KOPT-K1 (cell line): ENCODE data around the gene LHFPL3.
"Not testable (repeated sequence)": the region's sequence is repeated elsewhere in the genome, so short reads cannot be mapped to it uniquely, and the experiment has no call there.

Experiments used
- H3K27ac ChIP-seq: fragments of 200-600 bp; sonication (generic); 2 replicates; pipeline ENCODE4 v1.5.1; 2016; ENCODE audit warnings: antibody characterized with exemption, mild to moderate bottlenecking, low read depth, low read length; ENCODE audit not compliant: poor library complexity, severe bottlenecking
- H3K36me3 ChIP-seq: fragments of 200-600 bp; sonication (generic); 2 replicates; pipeline ENCODE4 v1.5.1; 2017; ENCODE audit warnings: antibody characterized with exemption, mild to moderate bottlenecking, low read length, moderate library complexity; ENCODE audit not compliant: insufficient read depth
- H3K9me3 ChIP-seq: fragments of 200-600 bp; sonication (generic); 2 replicates; pipeline ENCODE4 v1.5.1; 2017; ENCODE audit warnings: antibody characterized with exemption, low read length, mild to moderate bottlenecking; ENCODE audit not compliant: insufficient read depth, poor library complexity, severe bottlenecking

LHFPL3 gene

DNA sequence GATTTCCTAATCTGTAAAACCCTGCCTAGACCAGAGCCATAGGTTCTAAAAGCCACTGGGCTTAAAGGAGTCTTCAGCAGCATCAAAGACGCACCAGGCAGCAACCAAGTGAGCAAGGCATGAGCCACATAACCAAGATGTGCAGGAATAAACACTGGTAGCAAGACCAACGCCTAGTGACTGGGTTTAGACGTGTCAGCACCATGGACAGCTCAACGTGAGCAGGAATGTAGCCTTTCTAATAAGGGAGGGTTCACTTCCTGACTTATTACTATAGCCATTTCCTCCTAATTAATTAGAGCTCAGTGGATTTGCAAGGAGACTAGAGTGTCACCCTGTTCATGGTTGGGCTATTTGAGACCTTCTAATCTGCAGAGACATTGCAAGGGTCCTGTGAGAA lies 223.7 kb downstream of the LHFPL3 start:
- H3K9me3 ChIP-seq = no peaks in the 10 kb centered on the region
- H3K36me3 ChIP-seq = no peaks in the 10 kb centered on the region
- no peak overlapping the region for H3K27ac ChIP-seq

- Histone ChIP-seq H3K9me3 (no peaks in the 10 kb centered on the region), H3K36me3 (no peaks in the 10 kb centered on the region), H3K27ac (no peak overlapping the region)
Measured at GRCh38 chr7:104553074-104553473, 224.7 kb downstream of the LHFPL3 start.

DNA sequence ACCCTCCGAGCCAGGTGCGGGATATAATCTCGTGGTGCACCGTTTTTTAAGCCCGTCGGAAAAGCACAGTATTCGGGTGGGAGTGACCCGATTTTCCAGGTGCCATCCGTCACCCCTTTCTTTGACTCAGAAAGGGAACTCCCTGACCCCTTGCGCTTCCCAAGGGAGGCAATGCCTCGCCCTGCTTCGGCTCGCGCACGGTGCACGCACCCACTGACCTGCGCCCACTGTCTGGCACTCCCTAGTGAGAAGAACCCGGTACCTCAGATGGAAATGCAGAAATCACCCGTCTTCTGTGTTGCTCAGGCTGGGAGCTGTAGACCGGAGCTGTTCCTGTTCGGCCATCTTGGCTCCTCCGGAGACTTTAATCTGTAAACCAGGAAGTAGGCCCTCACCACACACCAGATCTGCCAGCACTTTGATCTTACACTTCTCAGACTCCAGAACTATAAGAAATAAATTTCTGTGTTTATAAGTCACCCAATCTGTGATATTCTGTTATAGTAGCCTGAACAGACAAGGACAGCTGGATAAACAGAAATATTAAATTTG lies 235.0 kb downstream of the LHFPL3 start:
- H3K36me3 ChIP-seq, H3K9me3 ChIP-seq, H3K27ac ChIP-seq: not testable (repeated sequence)

- Histone ChIP-seq H3K27ac (no peak overlapping the region), H3K9me3 (no peaks in the 10 kb centered on the region), H3K36me3 (no peaks in the 10 kb centered on the region)
Measured at GRCh38 chr7:104569751-104570150, 241.3 kb downstream of the LHFPL3 start.

GRCh38 chr7:104572554-104572953 lies 244.2 kb downstream of the LHFPL3 start:
- Histone ChIP-seq H3K36me3 (no peaks in the 10 kb centered on the region), H3K27ac (no peak overlapping the region), H3K9me3 (no peaks in the 10 kb centered on the region)

DNA sequence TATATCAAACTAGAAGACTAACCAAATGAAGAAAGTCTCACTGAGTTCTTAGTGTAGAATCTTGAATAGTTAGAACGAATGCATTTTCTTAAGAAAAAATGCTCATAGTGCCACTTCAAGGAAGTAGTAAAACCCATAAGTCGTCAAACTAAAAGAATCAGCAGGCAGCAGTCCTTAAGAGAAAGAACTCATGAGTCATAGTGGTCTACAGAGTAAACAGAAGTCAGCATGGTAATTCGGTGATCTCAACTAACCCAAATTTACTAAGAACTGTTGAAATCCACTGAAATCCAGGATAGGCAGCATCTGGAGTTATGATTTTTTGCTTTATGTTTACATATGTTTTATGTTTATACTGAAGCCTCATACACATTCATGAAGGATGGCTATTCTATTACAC lies 256.2 kb downstream of the LHFPL3 start:
- Histone ChIP-seq H3K9me3 (no peaks in the 10 kb centered on the region), H3K27ac (no peak overlapping the region), H3K36me3 (no peaks in the 10 kb centered on the region)

- H3K9me3 ChIP-seq, H3K27ac ChIP-seq, H3K36me3 ChIP-seq: not testable (repeated sequence)
Measured at GRCh38 chr7:104595591-104595990, 267.2 kb downstream of the LHFPL3 start.

DNA sequence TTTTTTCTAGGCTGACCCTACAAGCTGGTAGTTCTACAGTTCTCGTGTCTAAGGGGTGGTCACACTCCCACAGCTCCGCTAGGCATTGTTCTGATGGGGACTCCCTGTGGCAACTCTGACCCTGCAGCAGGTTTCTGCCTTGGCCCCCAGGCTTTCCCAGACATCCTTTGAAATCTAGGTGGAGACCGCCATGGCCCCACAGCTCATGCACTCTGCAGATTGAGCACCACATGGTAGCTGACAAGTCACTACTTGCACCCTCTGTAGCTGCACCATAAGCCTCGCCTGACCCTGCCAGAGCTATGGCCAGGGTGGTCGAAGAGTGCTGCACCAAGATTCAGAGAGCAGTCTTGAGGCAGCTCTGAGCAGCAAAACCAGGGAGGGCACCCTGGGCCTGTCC lies 275.6 kb downstream of the LHFPL3 start:
- no peak overlapping the region for H3K27ac ChIP-seq
- peaks cover 4% of the 10 kb centered on the region for H3K9me3 ChIP-seq
- H3K36me3 ChIP-seq = no peaks in the 10 kb centered on the region

DNA sequence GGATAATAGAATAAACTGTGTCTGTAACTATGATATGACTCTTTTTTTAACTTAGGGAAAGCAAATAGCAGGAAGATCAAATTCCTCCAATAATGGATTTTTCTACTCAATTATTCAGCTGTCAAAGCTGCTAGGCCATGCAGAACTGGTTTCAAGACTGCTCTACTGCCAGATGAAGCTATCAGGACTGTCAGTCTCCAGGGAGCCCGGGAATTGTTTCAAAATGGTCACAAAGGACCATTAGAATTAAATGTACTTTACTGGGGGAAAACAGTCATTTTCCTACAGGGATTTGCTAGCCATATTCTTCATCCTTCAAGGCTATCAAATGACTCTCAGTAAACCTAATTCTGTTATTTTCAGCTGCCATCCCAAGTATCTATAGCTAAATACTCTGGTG lies 276.3 kb downstream of the LHFPL3 start:
- no peaks in the 10 kb centered on the region for H3K36me3 ChIP-seq
- peaks cover 4% of the 10 kb centered on the region for H3K9me3 ChIP-seq
- H3K27ac ChIP-seq = no peak overlapping the region

DNA sequence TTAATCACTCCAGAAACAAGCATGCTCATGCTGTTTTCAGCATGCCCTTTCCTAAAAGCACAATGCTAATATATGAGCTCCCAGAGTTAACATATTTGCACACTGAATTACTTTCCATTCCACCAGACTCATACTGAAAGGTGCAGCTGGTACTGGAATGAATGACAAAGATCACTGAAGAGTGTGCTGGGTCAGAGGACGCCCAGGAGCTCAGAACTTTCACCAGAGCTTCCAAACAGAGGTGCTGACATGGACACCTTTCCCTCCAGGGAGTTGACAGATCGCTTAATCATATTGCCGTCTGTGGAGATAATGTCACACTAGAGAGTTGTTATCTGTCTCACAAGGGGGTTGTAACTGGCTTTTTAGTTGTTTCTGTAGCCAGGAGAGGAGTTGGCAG lies 292.9 kb downstream of the LHFPL3 start:
- Histone ChIP-seq H3K36me3 (no peaks in the 10 kb centered on the region), H3K9me3 (no peaks in the 10 kb centered on the region), H3K27ac (no peak overlapping the region)

DNA sequence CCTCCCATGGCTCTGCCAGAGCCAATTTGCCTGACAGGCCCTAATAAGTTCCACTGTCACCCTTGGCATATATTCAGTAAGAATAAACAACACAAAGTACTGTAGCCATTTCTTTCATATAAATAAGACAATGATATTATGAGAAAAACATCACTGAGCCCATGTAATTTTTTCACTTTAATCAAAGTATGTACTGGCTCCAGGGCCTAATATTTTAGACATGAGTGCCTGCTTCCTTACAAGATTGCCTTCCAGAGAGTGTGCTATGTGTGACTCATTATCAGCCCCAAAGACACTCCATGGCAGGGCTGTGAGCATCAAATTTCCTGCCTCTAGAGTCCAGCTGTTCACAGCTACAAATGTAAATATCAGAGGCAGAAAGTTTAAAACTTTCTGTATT lies 297.6 kb downstream of the LHFPL3 start:
- Histone ChIP-seq H3K27ac (no peak overlapping the region), H3K9me3 (no peaks in the 10 kb centered on the region), H3K36me3 (no peaks in the 10 kb centered on the region)

DNA sequence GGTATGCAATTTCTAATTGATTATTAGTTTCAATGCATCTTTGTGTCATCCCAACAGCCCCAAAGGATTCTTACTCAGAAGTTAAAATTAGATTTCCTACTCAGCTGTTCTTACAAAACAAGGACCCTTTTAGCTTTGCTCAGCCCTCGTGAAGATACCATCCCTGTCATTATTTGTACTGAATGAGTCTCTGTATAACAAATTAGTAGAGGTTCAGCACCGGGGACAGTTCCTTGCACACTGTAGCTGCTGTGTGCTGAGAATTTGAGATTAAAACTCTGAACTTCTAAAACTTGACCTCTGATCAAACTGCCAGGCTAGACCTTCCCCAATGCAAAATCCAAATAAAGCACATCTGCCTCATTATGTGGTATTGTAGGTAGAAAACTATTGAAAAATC lies 299.1 kb downstream of the LHFPL3 start:
- H3K9me3 ChIP-seq = no peaks in the 10 kb centered on the region

GRCh38 chr7:104628017-104628416 lies 299.6 kb downstream of the LHFPL3 start:
- Histone ChIP-seq H3K27ac (no peak overlapping the region), H3K9me3 (no peaks in the 10 kb centered on the region), H3K36me3 (no peaks in the 10 kb centered on the region)

More for the DNA sequence above, 299.1 kb downstream of the LHFPL3 start:
- Histone ChIP-seq H3K36me3 (no peaks in the 10 kb centered on the region), H3K27ac (no peak overlapping the region)

GRCh38 chr7:104629408-104629807 lies 301.0 kb downstream of the LHFPL3 start:
- Histone ChIP-seq H3K27ac (no peak overlapping the region), H3K36me3 (no peaks in the 10 kb centered on the region), H3K9me3 (no peaks in the 10 kb centered on the region)

DNA sequence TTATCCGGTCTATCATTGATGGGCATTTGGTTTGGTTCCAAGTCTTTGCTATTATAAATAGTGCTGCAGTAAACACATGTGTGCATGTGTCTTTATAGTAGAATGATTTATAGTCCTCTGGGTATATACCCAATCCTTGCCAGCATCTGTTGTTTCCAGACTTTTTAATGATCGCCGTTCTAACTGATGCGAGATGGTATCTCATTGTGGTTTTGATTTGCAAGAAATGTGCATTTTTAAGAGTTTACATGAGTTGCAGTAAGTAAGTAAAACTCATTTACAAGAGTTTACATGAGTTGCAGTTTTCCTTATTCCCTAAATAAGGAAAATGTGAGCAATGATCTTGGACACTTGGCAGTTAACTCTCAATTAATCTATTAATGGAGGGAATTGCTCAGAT lies 312.1 kb downstream of the LHFPL3 start:
- H3K36me3 ChIP-seq = no peaks in the 10 kb centered on the region
- H3K9me3 ChIP-seq = no peaks in the 10 kb centered on the region
- no peak overlapping the region for H3K27ac ChIP-seq

DNA sequence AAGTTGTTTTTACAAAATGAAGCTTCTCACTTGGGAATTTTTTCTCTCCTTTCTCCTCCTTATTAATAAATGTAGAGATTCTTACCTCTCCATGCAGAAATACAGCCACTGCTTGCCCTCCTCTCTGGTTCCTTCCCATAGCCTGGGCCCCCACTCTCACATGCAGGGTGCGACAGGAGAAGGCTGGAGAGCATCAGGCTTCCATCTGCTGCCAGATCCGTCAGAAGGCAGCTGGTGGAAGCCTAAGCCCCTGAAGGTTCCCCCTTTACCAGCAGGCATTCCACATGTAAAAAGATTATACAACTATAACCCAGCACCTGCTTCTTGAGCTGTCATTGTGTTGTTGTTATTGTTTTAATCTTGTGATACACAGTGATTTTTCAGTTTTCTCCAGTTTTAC lies 314.2 kb downstream of the LHFPL3 start:
- Histone ChIP-seq H3K9me3 (no peaks in the 10 kb centered on the region), H3K36me3 (no peaks in the 10 kb centered on the region), H3K27ac (no peak overlapping the region)
